Chondrocyte (in vitro differentiated cells): ENCODE measurements around the gene CFAP206. TPM values are rescaled to one million over a fixed set of nuclear protein-coding genes. Genes with fewer than 3 reads are reported as not detected.

ENCODE experiments used
- DNase-seq: peaks from one replicate; pipeline ENCODE4 v3.0.0; 2021; ENCODE audit warnings: mixed read lengths, low spot score
- H3K27ac Mint-ChIP-seq: one replicate; pipeline ENCODE4 v1.8.0; 2021; ENCODE audit warnings: mild to moderate bottlenecking, moderate library complexity, mixed read lengths; ENCODE audit not compliant: unreplicated experiment
- H3K27me3 Mint-ChIP-seq: 2 replicates; pipeline ENCODE4 v1.8.0; 2021; ENCODE audit warnings: low read depth, mixed read lengths
- H3K36me3 Mint-ChIP-seq: 2 replicates; pipeline ENCODE4 v1.8.0; 2021; ENCODE audit warnings: low read depth, mixed read lengths
- H3K4me1 Mint-ChIP-seq: 2 replicates; pipeline ENCODE4 v1.8.0; 2021; ENCODE audit warnings: low read depth, mild to moderate bottlenecking, mixed read lengths
- H3K4me3 Mint-ChIP-seq: one replicate; pipeline ENCODE4 v1.8.0; 2021; ENCODE audit warnings: mild to moderate bottlenecking, moderate library complexity, mixed read lengths; ENCODE audit not compliant: unreplicated experiment
- H3K9me3 Mint-ChIP-seq: 2 replicates; pipeline ENCODE4 v1.8.0; 2021; ENCODE audit warnings: low read depth, mixed read lengths
- CTCF ChIP-seq: fragments of 200-600 bp; sonication (generic); IDR thresholded peaks from 2 replicates; pipeline ENCODE4 v1.5.0; 2021; ENCODE audit warnings: antibody characterized with exemption, mild to moderate bottlenecking, moderate library complexity
- total RNA-seq: library from RNA; stranded (reverse); gene quantifications from 3 replicates; pipeline ENCODE4 v1.2.1, GENCODE V29; 2021

CFAP206 gene
- total RNA-seq, 1 donor from 2014 or later = 0.12 TPM

GRCh38 chr6:87375315-87375714 lies 32.5 kb upstream of the CFAP206 start:
- no peaks in the 10 kb centered on the region for H3K9me3 Mint-ChIP-seq
- H3K4me3 Mint-ChIP-seq = no peak overlapping the region
- H3K4me1 Mint-ChIP-seq = peaks cover 6% of the 10 kb centered on the region
- TF ChIP-seq CTCF = no peak
- H3K27me3 Mint-ChIP-seq = no peaks in the 10 kb centered on the region
- peaks cover 3% of the 10 kb centered on the region for H3K36me3 Mint-ChIP-seq
- DNase-seq = no peak
- no peak overlapping the region for H3K27ac Mint-ChIP-seq

- H3K27ac Mint-ChIP-seq = no peak overlapping the region
- TF ChIP-seq CTCF = no peak
- H3K36me3 Mint-ChIP-seq = peaks cover 3% of the 10 kb centered on the region
- no peaks in the 10 kb centered on the region for H3K27me3 Mint-ChIP-seq
- peaks cover 6% of the 10 kb centered on the region for H3K4me1 Mint-ChIP-seq
- no peak for DNase-seq
- H3K9me3 Mint-ChIP-seq = no peaks in the 10 kb centered on the region
- no peak overlapping the region for H3K4me3 Mint-ChIP-seq
These were observed 31.1 kb upstream of the CFAP206 start for GRCh38 chr6:87376643-87377042.

- no peak overlapping the region for H3K4me3 Mint-ChIP-seq
- H3K9me3 Mint-ChIP-seq = no peaks in the 10 kb centered on the region
- peaks cover 3% of the 10 kb centered on the region for H3K36me3 Mint-ChIP-seq
- no peak overlapping the region for H3K27ac Mint-ChIP-seq
- no peak for TF ChIP-seq CTCF
- no peaks in the 10 kb centered on the region for H3K27me3 Mint-ChIP-seq
- H3K4me1 Mint-ChIP-seq = peaks cover 6% of the 10 kb centered on the region
- no peak for DNase-seq
These were observed 28.8 kb upstream of the CFAP206 start for GRCh38 chr6:87378947-87379346.

GRCh38 chr6:87382861-87383260 lies 24.9 kb upstream of the CFAP206 start:
- no peak overlapping the region for H3K27ac Mint-ChIP-seq
- no peaks in the 10 kb centered on the region for H3K9me3 Mint-ChIP-seq
- no peak overlapping the region for H3K4me3 Mint-ChIP-seq
- TF ChIP-seq CTCF = no peak
- peaks cover 6% of the 10 kb centered on the region for H3K4me1 Mint-ChIP-seq
- H3K36me3 Mint-ChIP-seq = peaks cover 2% of the 10 kb centered on the region
- no peaks in the 10 kb centered on the region for H3K27me3 Mint-ChIP-seq
- DNase-seq = no peak

- Mint-ChIP-seq H3K27me3 (no peaks in the 10 kb centered on the region), H3K36me3 (peaks cover 2% of the 10 kb centered on the region), H3K9me3 (no peaks in the 10 kb centered on the region), H3K27ac (no peak overlapping the region), H3K4me3 (no peak overlapping the region), H3K4me1 (peaks cover under 1% of the 10 kb centered on the region)
- DNase-seq = no peak
- no peak for TF ChIP-seq CTCF
These were observed 23.7 kb upstream of the CFAP206 start for GRCh38 chr6:87384038-87384437.
